Measurements from ENCODE around the gene CACNA1I.

Gene CACNA1I

DNA sequence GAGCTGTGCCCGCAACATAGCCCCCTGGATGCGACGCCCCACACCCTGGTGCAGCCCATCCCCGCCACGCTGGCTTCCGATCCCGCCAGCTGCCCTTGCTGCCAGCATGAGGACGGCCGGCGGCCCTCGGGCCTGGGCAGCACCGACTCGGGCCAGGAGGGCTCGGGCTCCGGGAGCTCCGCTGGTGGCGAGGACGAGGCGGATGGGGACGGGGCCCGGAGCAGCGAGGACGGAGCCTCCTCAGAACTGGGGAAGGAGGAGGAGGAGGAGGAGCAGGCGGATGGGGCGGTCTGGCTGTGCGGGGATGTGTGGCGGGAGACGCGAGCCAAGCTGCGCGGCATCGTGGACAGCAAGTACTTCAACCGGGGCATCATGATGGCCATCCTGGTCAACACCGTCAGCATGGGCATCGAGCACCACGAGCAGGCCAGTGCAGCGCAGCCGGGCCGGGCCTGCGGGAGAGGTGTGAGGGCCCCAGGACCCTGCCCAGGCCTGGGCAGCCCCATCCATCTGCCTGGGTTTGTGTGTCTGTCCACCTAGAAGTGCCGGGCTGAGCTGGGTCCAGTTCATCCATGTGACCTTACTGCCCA lies 79.0 kb downstream of the CACNA1I start:
- H3K4me3 ChIP-seq (ENCODE audit: low read length), result no peak overlapping the region
- TF ChIP-seq, protein P1, sequence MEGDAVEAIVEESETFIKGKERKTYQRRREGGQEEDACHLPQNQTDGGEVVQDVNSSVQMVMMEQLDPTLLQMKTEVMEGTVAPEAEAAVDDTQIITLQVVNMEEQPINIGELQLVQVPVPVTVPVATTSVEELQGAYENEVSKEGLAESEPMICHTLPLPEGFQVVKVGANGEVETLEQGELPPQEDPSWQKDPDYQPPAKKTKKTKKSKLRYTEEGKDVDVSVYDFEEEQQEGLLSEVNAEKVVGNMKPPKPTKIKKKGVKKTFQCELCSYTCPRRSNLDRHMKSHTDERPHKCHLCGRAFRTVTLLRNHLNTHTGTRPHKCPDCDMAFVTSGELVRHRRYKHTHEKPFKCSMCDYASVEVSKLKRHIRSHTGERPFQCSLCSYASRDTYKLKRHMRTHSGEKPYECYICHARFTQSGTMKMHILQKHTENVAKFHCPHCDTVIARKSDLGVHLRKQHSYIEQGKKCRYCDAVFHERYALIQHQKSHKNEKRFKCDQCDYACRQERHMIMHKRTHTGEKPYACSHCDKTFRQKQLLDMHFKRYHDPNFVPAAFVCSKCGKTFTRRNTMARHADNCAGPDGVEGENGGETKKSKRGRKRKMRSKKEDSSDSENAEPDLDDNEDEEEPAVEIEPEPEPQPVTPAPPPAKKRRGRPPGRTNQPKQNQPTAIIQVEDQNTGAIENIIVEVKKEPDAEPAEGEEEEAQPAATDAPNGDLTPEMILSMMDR (IDR thresholded peaks at IDR 0.05; ENCODE audit: insufficient read depth, low read depth, low read length, missing control alignments), result no peak
- DNase-seq (ENCODE audit: low read depth), result no peak

DNA sequence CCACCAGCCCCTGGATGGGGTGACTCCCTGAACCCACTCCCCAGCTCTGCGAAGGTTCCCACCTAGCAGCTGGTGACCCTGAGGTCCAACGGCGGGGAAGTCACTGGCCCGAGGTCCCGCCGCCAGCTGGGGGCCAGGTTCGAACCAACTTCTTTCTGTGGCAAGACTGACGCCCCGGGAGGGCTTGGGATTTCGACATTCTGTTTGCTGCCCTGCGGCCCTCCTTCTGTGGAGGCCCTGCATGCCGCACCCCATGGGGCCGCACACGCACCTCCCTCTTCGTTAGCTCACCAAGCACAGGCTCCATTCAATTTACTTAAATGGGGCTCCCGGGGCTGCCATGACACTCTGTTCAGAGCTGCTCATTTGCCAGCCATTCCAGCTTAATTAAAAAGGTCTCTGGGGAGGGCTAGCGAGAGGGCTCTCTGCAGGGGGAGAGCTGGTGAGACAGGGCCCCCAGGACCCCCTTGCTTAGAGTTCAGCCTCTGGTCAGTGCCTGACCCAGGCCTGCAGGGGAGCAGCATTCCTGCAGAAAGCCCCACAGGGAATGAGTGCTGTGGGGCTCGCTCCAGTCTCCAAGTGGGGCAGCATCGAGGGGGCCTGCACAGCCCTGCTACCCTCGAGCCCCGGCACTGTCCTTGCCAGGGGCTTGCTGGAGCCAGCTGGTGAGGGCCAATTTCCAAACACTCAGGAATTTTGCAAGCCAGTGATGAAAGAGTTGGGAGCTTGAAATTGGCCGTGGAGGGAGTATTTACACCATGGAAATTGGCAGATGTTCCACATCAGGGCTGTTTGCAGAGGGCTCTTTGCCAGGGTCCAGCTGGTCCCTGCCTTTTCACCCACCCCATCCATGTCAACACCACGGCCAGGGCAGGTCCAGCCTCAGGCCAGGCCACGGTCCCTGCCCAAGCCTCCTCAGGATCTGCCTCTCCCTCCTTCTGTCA lies 80.8 kb downstream of the CACNA1I start:
- DNase-seq (ENCODE audit: low read depth), result no peak
- H3K4me3 ChIP-seq (ENCODE audit: low read length), result no peak overlapping the region
- TF ChIP-seq, protein P1 (IDR thresholded peaks at IDR 0.05; ENCODE audit: insufficient read depth, low read depth, low read length, missing control alignments), result no peak

DNA sequence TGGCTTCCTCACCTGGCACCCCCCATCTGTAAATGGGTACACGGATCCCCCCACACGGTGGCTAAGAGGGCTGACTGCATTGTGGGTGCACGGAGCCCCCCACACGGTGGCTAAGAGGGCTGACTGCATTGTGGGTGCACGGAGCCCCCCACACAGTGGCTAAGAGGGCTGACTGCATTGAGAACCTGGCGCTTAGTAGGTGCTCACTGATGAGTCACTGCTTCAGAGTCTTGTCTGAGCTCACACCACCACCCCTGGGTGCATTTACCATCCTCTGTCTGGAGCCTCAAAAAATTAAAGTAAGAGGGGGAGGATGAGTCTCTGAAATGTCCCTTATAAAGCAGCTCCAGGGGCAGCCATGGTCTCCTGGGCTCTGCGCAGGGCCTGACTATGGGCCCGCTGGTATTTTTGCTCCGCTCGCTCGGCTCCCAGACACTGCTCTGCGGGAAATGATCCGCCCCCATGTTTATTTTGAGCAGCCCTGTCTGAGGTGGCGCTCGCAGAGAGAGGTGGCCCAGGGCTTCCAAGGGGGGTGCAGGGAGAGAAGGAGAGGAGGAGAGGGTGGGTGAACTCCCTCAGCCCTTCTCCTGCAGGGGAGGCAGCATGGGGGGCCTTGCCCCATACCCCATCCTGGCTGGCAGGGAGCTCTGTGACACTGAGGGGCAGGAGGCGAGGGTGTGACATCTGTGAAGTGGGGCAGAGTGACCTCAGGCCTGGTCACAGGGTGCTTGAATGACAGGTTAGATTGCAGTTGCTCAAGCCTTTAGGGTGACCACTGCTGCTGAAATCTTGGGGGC lies 82.6 kb downstream of the CACNA1I start:
- DNase-seq (ENCODE audit: low read depth), result no peak
- TF ChIP-seq, protein P1 (IDR thresholded peaks at IDR 0.05; ENCODE audit: insufficient read depth, low read depth, low read length, missing control alignments), result no peak
- no peak overlapping the region for H3K4me3 ChIP-seq (ENCODE audit: low read length)

DNA sequence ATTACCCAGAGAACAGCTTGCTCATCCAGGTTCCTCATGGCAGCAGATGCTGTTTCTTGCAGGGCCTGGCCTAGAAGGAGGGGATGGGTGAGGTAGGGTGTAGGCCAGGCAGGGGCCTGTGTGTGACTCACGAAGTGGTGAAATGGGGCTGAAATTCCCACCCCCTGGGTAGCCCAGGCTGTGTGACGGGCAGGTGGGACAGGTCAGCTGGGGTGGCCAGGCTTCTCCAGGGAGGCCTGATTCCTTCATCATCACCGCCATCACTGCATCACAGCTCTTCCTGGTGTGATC lies 83.2 kb downstream of the CACNA1I start:
- H3K4me3 ChIP-seq (ENCODE audit: low read length), result no peak overlapping the region
- DNase-seq (ENCODE audit: low read depth), result no peak
- TF ChIP-seq, protein P1 (IDR thresholded peaks at IDR 0.05; ENCODE audit: insufficient read depth, low read depth, low read length, missing control alignments), result no peak

DNA sequence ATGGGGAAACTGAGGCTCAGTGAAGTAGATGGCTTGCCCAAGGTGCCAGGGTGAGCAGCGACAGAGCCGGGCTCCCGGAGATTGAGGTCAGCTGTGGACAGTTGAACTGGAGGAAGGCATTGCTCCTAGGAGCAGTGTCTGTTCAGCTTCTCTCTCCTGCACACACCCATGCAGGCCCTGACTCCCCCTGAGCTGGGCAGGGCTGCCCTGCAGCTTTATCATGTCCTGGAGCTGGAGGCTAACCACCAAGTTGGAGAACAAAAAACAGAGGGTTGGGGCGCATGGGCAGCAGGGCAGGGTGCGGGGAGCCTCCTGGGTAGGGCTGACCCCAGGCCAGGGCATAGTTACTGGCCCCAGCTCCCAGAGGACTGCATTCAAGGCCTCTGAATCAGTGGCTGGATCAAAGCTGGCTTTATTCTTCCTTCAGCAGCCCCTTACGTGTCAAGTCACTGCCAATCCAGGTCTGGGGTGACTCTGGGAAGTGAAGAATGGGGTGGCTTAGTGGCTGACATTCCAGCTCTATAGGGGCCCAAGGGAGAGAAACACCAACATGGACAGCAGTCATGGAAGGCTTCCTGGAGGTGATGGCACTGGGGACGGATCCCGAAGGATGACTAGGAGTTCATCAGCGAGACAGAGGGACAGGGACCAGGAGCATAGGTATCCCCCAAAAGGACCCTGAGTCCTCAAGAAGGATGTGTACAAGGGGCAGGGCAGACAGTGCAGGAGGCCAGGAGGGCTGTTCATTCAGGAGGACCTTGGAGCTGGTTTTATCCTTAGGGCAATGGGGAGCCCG lies 83.8 kb downstream of the CACNA1I start:
- no peak overlapping the region for H3K4me3 ChIP-seq (ENCODE audit: low read length)
- TF ChIP-seq, protein P1 (IDR thresholded peaks at IDR 0.05; ENCODE audit: insufficient read depth, low read depth, low read length, missing control alignments), result no peak

DNA sequence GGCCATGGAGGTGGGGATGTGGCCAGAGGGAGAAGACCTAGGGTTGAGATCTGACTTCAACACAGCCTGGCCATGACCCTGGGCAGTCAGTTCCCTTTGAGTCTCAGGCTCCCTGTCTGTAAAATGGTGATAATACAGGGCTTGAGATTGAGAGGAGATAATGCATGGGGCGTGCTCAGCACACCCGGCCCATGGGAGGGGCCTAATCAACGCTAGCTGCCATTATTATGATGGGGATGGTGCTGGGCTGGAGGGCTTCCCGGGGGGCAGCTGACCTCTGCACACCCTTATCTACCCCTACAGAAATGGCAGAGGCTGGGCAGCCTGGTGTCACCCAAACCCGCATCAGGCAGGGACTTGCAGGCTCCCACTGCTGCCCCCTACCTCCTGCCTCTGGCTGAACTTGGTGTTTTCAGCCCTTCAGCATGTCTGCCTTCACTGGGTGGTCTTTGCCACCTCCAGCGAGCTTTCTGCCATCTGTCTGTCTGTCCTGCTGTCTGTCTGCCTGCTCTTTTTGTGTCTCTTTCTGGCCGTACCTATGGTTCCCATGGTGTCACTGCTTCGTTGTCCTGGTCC lies 84.5 kb downstream of the CACNA1I start:
- no peak overlapping the region for H3K4me3 ChIP-seq (ENCODE audit: low read length)
- DNase-seq (ENCODE audit: low read depth), result no peak
- TF ChIP-seq, protein P1 (IDR thresholded peaks at IDR 0.05; ENCODE audit: insufficient read depth, low read depth, low read length, missing control alignments), result no peak

More for the DNA sequence above, 83.8 kb downstream of the CACNA1I start:
- no peak for DNase-seq (ENCODE audit: low read depth)

Measured in epithelial cell of esophagus (primary cell).